Gastrocnemius medialis (tissue), 4 donors: ENCODE results near the gene GRIK3.

Experiments used
- POLR2A ChIP-seq, 2 donors: fragments of 450-650 bp; IDR thresholded peaks; one replicate each; pipeline ENCODE4 v1.6.1; 2017; ENCODE audit warnings: antibody characterized with exemption in 2 of 2, mild to moderate bottlenecking in 2 of 2, moderate library complexity in 2 of 2
- TF ChIP-seq, protein P1 (sequence below), 5 experiments: fragments of 450-650 bp in 3 of 5; fragments of 200-600 bp in 2 of 5; sonication (generic) in 2 of 5; IDR thresholded peaks in 4 of 5; conservative IDR thresholded peaks in 1 of 5; 1 replicate in 4 of 5; 2 replicates in 1 of 5; pipeline ENCODE4 v1.5.1; 2016 to 2019; ENCODE audit warnings: antibody characterized with exemption in 5 of 5, mild to moderate bottlenecking in 3 of 5, moderate library complexity in 3 of 5

DNA sequence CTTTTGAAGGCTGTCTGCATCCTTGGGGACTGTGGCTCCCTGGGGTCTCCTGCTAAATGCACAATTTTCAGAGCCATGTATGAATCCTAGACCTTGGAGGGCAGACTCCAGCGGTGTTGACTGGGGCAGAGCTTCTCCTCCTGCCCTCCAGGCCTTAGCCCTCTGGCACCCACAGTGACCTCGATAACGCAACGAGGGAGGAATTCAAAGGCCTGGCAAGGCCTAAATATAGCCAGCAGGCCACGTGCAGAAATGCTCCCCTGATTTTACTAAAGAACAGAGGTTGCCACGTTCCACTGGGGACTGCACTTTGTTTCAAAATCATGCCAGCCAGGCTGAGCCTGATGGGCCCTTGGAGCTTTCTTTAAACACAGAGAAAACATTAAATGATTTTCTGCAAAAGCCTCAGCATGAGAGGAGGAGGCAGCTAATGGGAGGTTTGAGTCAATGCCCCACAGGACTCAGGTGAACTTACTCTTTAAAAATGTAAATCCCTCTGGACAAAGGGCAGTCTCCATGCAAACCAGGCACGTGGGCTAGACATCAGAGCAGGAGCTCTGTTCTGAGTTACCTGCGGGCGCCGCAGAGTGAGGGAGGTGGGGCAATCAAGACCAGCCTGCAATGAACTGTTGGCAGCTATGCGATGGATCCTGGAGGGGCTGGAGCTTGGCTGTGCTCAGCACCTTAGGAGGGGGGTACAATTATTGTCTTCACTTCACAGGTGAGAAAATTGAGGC lies 28.0 kb downstream of the GRIK3 start:
- TF ChIP-seq, protein P1, sequence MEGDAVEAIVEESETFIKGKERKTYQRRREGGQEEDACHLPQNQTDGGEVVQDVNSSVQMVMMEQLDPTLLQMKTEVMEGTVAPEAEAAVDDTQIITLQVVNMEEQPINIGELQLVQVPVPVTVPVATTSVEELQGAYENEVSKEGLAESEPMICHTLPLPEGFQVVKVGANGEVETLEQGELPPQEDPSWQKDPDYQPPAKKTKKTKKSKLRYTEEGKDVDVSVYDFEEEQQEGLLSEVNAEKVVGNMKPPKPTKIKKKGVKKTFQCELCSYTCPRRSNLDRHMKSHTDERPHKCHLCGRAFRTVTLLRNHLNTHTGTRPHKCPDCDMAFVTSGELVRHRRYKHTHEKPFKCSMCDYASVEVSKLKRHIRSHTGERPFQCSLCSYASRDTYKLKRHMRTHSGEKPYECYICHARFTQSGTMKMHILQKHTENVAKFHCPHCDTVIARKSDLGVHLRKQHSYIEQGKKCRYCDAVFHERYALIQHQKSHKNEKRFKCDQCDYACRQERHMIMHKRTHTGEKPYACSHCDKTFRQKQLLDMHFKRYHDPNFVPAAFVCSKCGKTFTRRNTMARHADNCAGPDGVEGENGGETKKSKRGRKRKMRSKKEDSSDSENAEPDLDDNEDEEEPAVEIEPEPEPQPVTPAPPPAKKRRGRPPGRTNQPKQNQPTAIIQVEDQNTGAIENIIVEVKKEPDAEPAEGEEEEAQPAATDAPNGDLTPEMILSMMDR (IDR thresholded peaks at IDR 0.05 in 4 of 5, conservative IDR thresholded peaks at IDR 0.05 in 1 of 5) = no peak
- no peak for TF ChIP-seq POLR2A (IDR thresholded peaks at IDR 0.05)
